Measurements from ENCODE around the gene ARFRP1.

Gene ARFRP1

GRCh38 chr20:63705232-63706026, 2.3 kb downstream of the ARFRP1 start:
- H3K9me3 Mint-ChIP-seq = no peaks in the 10 kb centered on the region
- CTCF ChIA-PET = interaction anchor here (1.1 to 2.9 kb wide), 4 partner anchors 32 to 159 kb away, joined by 3 to 14 read pairs (median 6); partner anchors contain the start of genes LIME1, SLC2A4RG and TPD52L2
- peaks cover 35% of the 10 kb centered on the region for H3K4me1 Mint-ChIP-seq
- no peaks in the 10 kb centered on the region for H3K27me3 Mint-ChIP-seq
- H3K27ac Mint-ChIP-seq = no peak overlapping the region
- peak; percentile 11 for DNase-seq
- peaks cover 35% of the 10 kb centered on the region for H3K36me3 Mint-ChIP-seq
- peak overlapping the region; percentile 37 for H3K4me3 Mint-ChIP-seq

GRCh38 chr20:63704749-63705117, 3.0 kb downstream of the ARFRP1 start:
- peak; percentile 18 for DNase-seq
- Mint-ChIP-seq H3K36me3 (peaks cover 32% of the 10 kb centered on the region), H3K27ac (no peak overlapping the region), H3K27me3 (no peaks in the 10 kb centered on the region), H3K4me3 (no peak overlapping the region), H3K4me1 (peaks cover 33% of the 10 kb centered on the region), H3K9me3 (no peaks in the 10 kb centered on the region)
- CTCF ChIA-PET = no interaction called here

- H3K27ac Mint-ChIP-seq = no peak overlapping the region
- no peaks in the 10 kb centered on the region for H3K27me3 Mint-ChIP-seq
- H3K36me3 Mint-ChIP-seq = peaks cover 29% of the 10 kb centered on the region
- no peak overlapping the region for H3K4me3 Mint-ChIP-seq
- CTCF ChIA-PET = no interaction called here
- peaks cover 29% of the 10 kb centered on the region for H3K4me1 Mint-ChIP-seq
- DNase-seq = peak; percentile 20
- no peaks in the 10 kb centered on the region for H3K9me3 Mint-ChIP-seq
Measured at GRCh38 chr20:63703976-63704748, 3.6 kb downstream of the ARFRP1 start.

GRCh38 chr20:63703471-63703975, 4.3 kb downstream of the ARFRP1 start:
- Mint-ChIP-seq H3K36me3 (peaks cover 25% of the 10 kb centered on the region), H3K4me1 (peaks cover 23% of the 10 kb centered on the region), H3K27ac (no peak overlapping the region), H3K4me3 (no peak overlapping the region), H3K9me3 (no peaks in the 10 kb centered on the region), H3K27me3 (no peaks in the 10 kb centered on the region)
- CTCF ChIA-PET = no interaction called here
- peak; percentile 19 for DNase-seq

GRCh38 chr20:63702751-63703470, 4.9 kb downstream of the ARFRP1 start:
- H3K36me3 Mint-ChIP-seq = peaks cover 23% of the 10 kb centered on the region
- H3K27ac Mint-ChIP-seq = no peak overlapping the region
- no peak overlapping the region for H3K4me3 Mint-ChIP-seq
- no peaks in the 10 kb centered on the region for H3K27me3 Mint-ChIP-seq
- H3K4me1 Mint-ChIP-seq = peaks cover 21% of the 10 kb centered on the region
- CTCF ChIA-PET = no interaction called here
- H3K9me3 Mint-ChIP-seq = no peaks in the 10 kb centered on the region
- peak; percentile 12 for DNase-seq

- no peak for DNase-seq
- H3K36me3 Mint-ChIP-seq = peaks cover 23% of the 10 kb centered on the region
- H3K9me3 Mint-ChIP-seq = no peaks in the 10 kb centered on the region
- no peak overlapping the region for H3K4me3 Mint-ChIP-seq
- H3K27me3 Mint-ChIP-seq = peaks cover 3% of the 10 kb centered on the region
- CTCF ChIA-PET = no interaction called here
- no peak overlapping the region for H3K27ac Mint-ChIP-seq
- H3K4me1 Mint-ChIP-seq = peaks cover 25% of the 10 kb centered on the region
Measured at GRCh38 chr20:63702036-63702665, 5.6 kb downstream of the ARFRP1 start.

- DNase-seq = peak; percentile 28
- CTCF ChIA-PET = no interaction called here
Measured at GRCh38 chr20:63701329-63702035, 6.3 kb downstream of the ARFRP1 start.

GRCh38 chr20:63701051-63701328, 6.8 kb downstream of the ARFRP1 start:
- Mint-ChIP-seq H3K36me3 (peaks cover 18% of the 10 kb centered on the region), H3K9me3 (no peaks in the 10 kb centered on the region), H3K4me1 (peaks cover 20% of the 10 kb centered on the region), H3K4me3 (no peak overlapping the region), H3K27ac (peak overlapping the region; percentile 19), H3K27me3 (peaks cover 4% of the 10 kb centered on the region)
- DNase-seq = peak; percentile 18
- CTCF ChIA-PET = no interaction called here

More at GRCh38 chr20:63701329-63702035, 6.3 kb downstream of the ARFRP1 start:
- Mint-ChIP-seq H3K9me3 (no peaks in the 10 kb centered on the region), H3K27ac (peak overlapping the region; percentile 19), H3K4me3 (no peak overlapping the region), H3K36me3 (peaks cover 17% of the 10 kb centered on the region), H3K27me3 (peaks cover 4% of the 10 kb centered on the region), H3K4me1 (peaks cover 20% of the 10 kb centered on the region)

GRCh38 chr20:63700199-63701050, 7.4 kb downstream of the ARFRP1 start:
- H3K4me1 Mint-ChIP-seq = peaks cover 19% of the 10 kb centered on the region
- H3K9me3 Mint-ChIP-seq = no peaks in the 10 kb centered on the region
- no peak overlapping the region for H3K4me3 Mint-ChIP-seq
- DNase-seq = peak; percentile 19
- peaks cover 4% of the 10 kb centered on the region for H3K27me3 Mint-ChIP-seq
- H3K27ac Mint-ChIP-seq = peak overlapping the region; percentile 60
- CTCF ChIA-PET = no interaction called here
- H3K36me3 Mint-ChIP-seq = peaks cover 14% of the 10 kb centered on the region

- Mint-ChIP-seq H3K4me3 (no peak overlapping the region), H3K27ac (peak overlapping the region; percentile 58), H3K4me1 (peaks cover 19% of the 10 kb centered on the region), H3K9me3 (no peaks in the 10 kb centered on the region), H3K27me3 (peaks cover 4% of the 10 kb centered on the region), H3K36me3 (peaks cover 9% of the 10 kb centered on the region)
- DNase-seq = peak; percentile 23
- CTCF ChIA-PET = no interaction called here
Measured at GRCh38 chr20:63699466-63700198, 8.1 kb downstream of the ARFRP1 start.

- peak; percentile 21 for DNase-seq
- Mint-ChIP-seq H3K9me3 (no peaks in the 10 kb centered on the region), H3K27me3 (peaks cover 4% of the 10 kb centered on the region), H3K27ac (no peak overlapping the region), H3K4me3 (no peak overlapping the region), H3K36me3 (peaks cover 8% of the 10 kb centered on the region), H3K4me1 (peaks cover 19% of the 10 kb centered on the region)
- CTCF ChIA-PET = no interaction called here
Measured at GRCh38 chr20:63698739-63699465, 8.9 kb downstream of the ARFRP1 start.
